GM23338 (cell line): ENCODE measurements around the gene DAAM1. TPM values are rescaled to one million over a fixed set of nuclear protein-coding genes. Genes with fewer than 3 reads are reported as not detected.

Experiments used
- ATAC-seq: fragments of 200-7000 bp; cut with Tn5 transposase; 3 replicates; pipeline ENCODE4 v1.9.1; 2020
- DNase-seq: peaks from one replicate; pipeline ENCODE4 v3.0.0-alpha.2; 2015; ENCODE audit warnings: low spot score
- H2AFZ ChIP-seq: fragments of 200-600 bp; sonication (generic); 2 replicates; pipeline ENCODE4 v1.8.0; 2016; ENCODE audit warnings: antibody characterized with exemption, mild to moderate bottlenecking, moderate library complexity
- H3F3A ChIP-seq: fragments of 200-600 bp; sonication (generic); replicated peaks from 2 replicates; pipeline ENCODE4 v1.8.0; 2017; ENCODE audit warnings: antibody characterized with exemption, mixed run types, low read depth
- H3K27ac ChIP-seq: fragments of 200-600 bp; sonication (generic); 2 replicates; pipeline ENCODE4 v1.6.1; 2016; ENCODE audit warnings: low read depth
- H3K27me3 ChIP-seq: fragments of 200-600 bp; sonication (generic); 2 replicates; pipeline ENCODE4 v1.8.0; 2016; ENCODE audit warnings: mild to moderate bottlenecking, mixed run types, moderate library complexity; ENCODE audit not compliant: insufficient read depth
- H3K36me3 ChIP-seq: fragments of 200-600 bp; sonication (generic); 2 replicates; pipeline ENCODE4 v1.8.0; 2016; ENCODE audit warnings: mild to moderate bottlenecking; ENCODE audit not compliant: insufficient read depth
- H3K4me1 ChIP-seq: fragments of 200-600 bp; sonication (generic); 2 replicates; pipeline ENCODE4 v1.8.0; 2016; ENCODE audit warnings: mild to moderate bottlenecking, moderate library complexity; ENCODE audit not compliant: insufficient read depth
- H3K4me2 ChIP-seq: fragments of 200-600 bp; sonication (generic); 2 replicates; pipeline ENCODE4 v1.7.1; 2017; ENCODE audit warnings: mixed run types
- H3K4me3 ChIP-seq: fragments of 200-600 bp; sonication (generic); 2 replicates; pipeline ENCODE4 v1.6.1; 2016; ENCODE audit warnings: mixed run types
- H3K79me2 ChIP-seq: fragments of 200-600 bp; sonication (generic); replicated peaks from 2 replicates; pipeline ENCODE4 v1.8.0; 2017; ENCODE audit warnings: mild to moderate bottlenecking; ENCODE audit not compliant: insufficient read depth
- H3K9me2 ChIP-seq: fragments of 200-600 bp; sonication (generic); 2 replicates; pipeline ENCODE4 v1.8.0; 2017; ENCODE audit not compliant: insufficient read depth
- H4K20me1 ChIP-seq: fragments of 200-600 bp; sonication (generic); replicated peaks from 2 replicates; pipeline ENCODE4 v1.8.0; 2017; ENCODE audit warnings: mild to moderate bottlenecking; ENCODE audit not compliant: insufficient read depth
- H3K27ac Mint-ChIP-seq: 2 replicates; pipeline ENCODE4 v1.8.0; 2020; ENCODE audit warnings: inconsistent platforms, mild to moderate bottlenecking, moderate library complexity, mixed read lengths
- H3K27me3 Mint-ChIP-seq: 3 replicates; pipeline ENCODE4 v1.8.0; 2022; ENCODE audit warnings: low read depth, mild to moderate bottlenecking, moderate library complexity, mixed read lengths, inconsistent platforms; ENCODE audit not compliant: insufficient read depth, poor library complexity
- H3K36me3 Mint-ChIP-seq: 3 replicates; pipeline ENCODE4 v1.8.0; 2021; ENCODE audit warnings: low read depth, mild to moderate bottlenecking, inconsistent platforms, moderate library complexity, mixed read lengths
- H3K4me1 Mint-ChIP-seq: 3 replicates; pipeline ENCODE4 v1.8.0; 2020; ENCODE audit warnings: mild to moderate bottlenecking, inconsistent platforms, mixed read lengths
- H3K4me3 Mint-ChIP-seq: 3 replicates; pipeline ENCODE4 v1.8.0; 2021; ENCODE audit warnings: moderate library complexity, mild to moderate bottlenecking, inconsistent platforms, mixed read lengths
- H3K9me3 Mint-ChIP-seq: 3 replicates; pipeline ENCODE4 v1.8.0; 2020; ENCODE audit warnings: moderate library complexity, mild to moderate bottlenecking, inconsistent platforms, mixed read lengths
- CREB1 ChIP-seq: fragments of 250-450 bp; sonication (Bioruptor Pico); IDR thresholded peaks from 2 replicates; pipeline ENCODE4 v1.5.0; 2020; ENCODE audit warnings: low read depth, mild to moderate bottlenecking, moderate library complexity
- CTCF ChIP-seq, 2 experiments: fragments of 200-600 bp in 1 of 2; sonication (generic) in 1 of 2; conservative IDR thresholded peaks; 2 replicates each; pipeline versions ENCODE4 v1.5.1 to v1.6.1; 2016 to 2017; ENCODE audit warnings: antibody characterized with exemption in 2 of 2, low read depth in 2 of 2, mild to moderate bottlenecking in 2 of 2, moderate library complexity in 1 of 2
- ETS1 ChIP-seq: IDR thresholded peaks from 2 replicates; pipeline ENCODE4 v1.6.1; 2016; ENCODE audit warnings: antibody characterized with exemption
- EZH2 ChIP-seq: fragments of 200-600 bp; sonication (generic); IDR thresholded peaks from one replicate; pipeline ENCODE4 v1.8.0; 2017; ENCODE audit warnings: antibody characterized with exemption, mild to moderate bottlenecking, low read depth; ENCODE audit not compliant: unreplicated experiment
- EZH2phosphoT487 ChIP-seq: fragments of 200-600 bp; sonication (generic); IDR thresholded peaks from one replicate; pipeline ENCODE4 v1.8.1; 2018; ENCODE audit warnings: antibody characterized with exemption; ENCODE audit not compliant: unreplicated experiment
- JUNB ChIP-seq: IDR thresholded peaks from one replicate; pipeline ENCODE4 v1.6.1; 2016; ENCODE audit warnings: antibody characterized with exemption; ENCODE audit not compliant: unreplicated experiment
- NANOG ChIP-seq: IDR thresholded peaks from 2 replicates; pipeline ENCODE4 v1.6.1; 2016; ENCODE audit warnings: antibody characterized with exemption, borderline replicate concordance
- POLR2AphosphoS5 ChIP-seq: IDR thresholded peaks from 2 replicates; pipeline ENCODE4 v1.6.1; 2016; ENCODE audit warnings: antibody characterized with exemption, low read depth
- STAT1 ChIP-seq: IDR thresholded peaks from one replicate; pipeline ENCODE4 v1.6.1; 2016; ENCODE audit warnings: antibody characterized with exemption; ENCODE audit not compliant: unreplicated experiment
- ZNF114 ChIP-seq: fragments of 250-450 bp; sonication (Bioruptor Pico); IDR thresholded peaks from 2 replicates; pipeline ENCODE4 v1.5.0; 2020; ENCODE audit warnings: mild to moderate bottlenecking, moderate library complexity
- ZNF331 ChIP-seq: fragments of 250-450 bp; sonication (Bioruptor Pico); IDR thresholded peaks from 2 replicates; pipeline ENCODE4 v1.5.0; 2020; ENCODE audit warnings: low read depth, mild to moderate bottlenecking, moderate library complexity
- ZNF462 ChIP-seq: fragments of 250-450 bp; sonication (Bioruptor Pico); IDR thresholded peaks from 2 replicates; pipeline ENCODE4 v1.5.0; 2020; ENCODE audit warnings: mild to moderate bottlenecking, moderate library complexity
- polyA plus RNA-seq: library from polyadenylated mRNA; unstranded; fragments of >200 nt; fragmentation: Nextera tagmentation; extraction: Ambion mirVana; gene quantifications from 2 replicates; pipeline ENCODE4 v1.2.1, GENCODE V29; 2016
- total RNA-seq: library from RNA; depleted of rRNA; stranded (reverse); fragments of >200 nt; shearing (Covaris generic); gene quantifications from 2 replicates; pipeline ENCODE4 v1.2.3, GENCODE V29; 2014
- TF ChIP-seq, protein P1 (sequence below): IDR thresholded peaks from one replicate; pipeline ENCODE4 v1.6.1; 2018; ENCODE audit warnings: antibody characterized with exemption; ENCODE audit not compliant: unreplicated experiment

Gene DAAM1
- total and polyA plus RNA-seq, 2 experiments from 2014 or later: 36.3 to 42.1 TPM

DNA sequence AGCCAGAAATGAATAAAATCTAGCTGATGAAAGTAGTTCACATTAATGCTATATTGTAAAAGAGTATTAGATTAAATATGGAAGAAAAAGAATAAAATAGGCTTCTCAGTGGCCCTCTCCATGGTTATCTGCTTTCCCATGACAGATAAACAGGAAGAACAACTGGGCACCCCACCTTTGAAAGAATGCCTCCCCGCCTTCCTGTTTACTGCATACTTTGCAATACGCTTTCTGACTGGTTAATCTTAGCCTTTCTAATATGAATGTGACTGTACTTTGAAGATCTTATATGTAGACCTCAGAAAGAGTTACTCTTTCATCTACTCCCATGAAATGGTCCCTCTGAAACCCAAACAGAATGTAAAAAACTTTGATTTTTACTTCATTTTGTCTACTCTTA lies 34.1 kb upstream of the DAAM1 start:
- H3K4me3 Mint-ChIP-seq: no peak overlapping the region
- no peak overlapping the region for H3K27ac ChIP-seq

More for the DNA sequence above, 34.1 kb upstream of the DAAM1 start:
- Histone ChIP-seq H3K9me2 (0 out of 2 replicates have a peak, but pooled peaks cover 12% of the 10 kb centered on the region), H4K20me1 (no peaks in the 10 kb centered on the region), H3K4me3 (no peak overlapping the region), H3K4me1 (peaks cover 8% of the 10 kb centered on the region), H3K27me3 (no peaks in the 10 kb centered on the region), H3F3A (no peaks in the 10 kb centered on the region), H3K4me2 (no peak overlapping the region), H3K36me3 (no peaks in the 10 kb centered on the region), H3K79me2 (no peaks in the 10 kb centered on the region), H2AFZ (no peak overlapping the region)
- TF ChIP-seq EZH2phosphoT487 (no peak), ZNF331 (CRISPR knock-in tag) (no peak), CTCF (conservative IDR thresholded peaks at IDR 0.05; ENCODE audit: low read depth in 2 of 2) (no peak), ETS1 (no peak), POLR2AphosphoS5 (no peak), ZNF114 (CRISPR knock-in tag) (no peak), CREB1 (CRISPR knock-in tag) (no peak), STAT1 (no peak), ZNF462 (CRISPR knock-in tag) (no peak), EZH2 (no peak), JUNB (no peak), NANOG (no peak)
- TF ChIP-seq, protein P1, sequence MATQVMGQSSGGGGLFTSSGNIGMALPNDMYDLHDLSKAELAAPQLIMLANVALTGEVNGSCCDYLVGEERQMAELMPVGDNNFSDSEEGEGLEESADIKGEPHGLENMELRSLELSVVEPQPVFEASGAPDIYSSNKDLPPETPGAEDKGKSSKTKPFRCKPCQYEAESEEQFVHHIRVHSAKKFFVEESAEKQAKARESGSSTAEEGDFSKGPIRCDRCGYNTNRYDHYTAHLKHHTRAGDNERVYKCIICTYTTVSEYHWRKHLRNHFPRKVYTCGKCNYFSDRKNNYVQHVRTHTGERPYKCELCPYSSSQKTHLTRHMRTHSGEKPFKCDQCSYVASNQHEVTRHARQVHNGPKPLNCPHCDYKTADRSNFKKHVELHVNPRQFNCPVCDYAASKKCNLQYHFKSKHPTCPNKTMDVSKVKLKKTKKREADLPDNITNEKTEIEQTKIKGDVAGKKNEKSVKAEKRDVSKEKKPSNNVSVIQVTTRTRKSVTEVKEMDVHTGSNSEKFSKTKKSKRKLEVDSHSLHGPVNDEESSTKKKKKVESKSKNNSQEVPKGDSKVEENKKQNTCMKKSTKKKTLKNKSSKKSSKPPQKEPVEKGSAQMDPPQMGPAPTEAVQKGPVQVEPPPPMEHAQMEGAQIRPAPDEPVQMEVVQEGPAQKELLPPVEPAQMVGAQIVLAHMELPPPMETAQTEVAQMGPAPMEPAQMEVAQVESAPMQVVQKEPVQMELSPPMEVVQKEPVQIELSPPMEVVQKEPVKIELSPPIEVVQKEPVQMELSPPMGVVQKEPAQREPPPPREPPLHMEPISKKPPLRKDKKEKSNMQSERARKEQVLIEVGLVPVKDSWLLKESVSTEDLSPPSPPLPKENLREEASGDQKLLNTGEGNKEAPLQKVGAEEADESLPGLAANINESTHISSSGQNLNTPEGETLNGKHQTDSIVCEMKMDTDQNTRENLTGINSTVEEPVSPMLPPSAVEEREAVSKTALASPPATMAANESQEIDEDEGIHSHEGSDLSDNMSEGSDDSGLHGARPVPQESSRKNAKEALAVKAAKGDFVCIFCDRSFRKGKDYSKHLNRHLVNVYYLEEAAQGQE: no peak
- Mint-ChIP-seq H3K27me3 (peaks cover 1% of the 10 kb centered on the region), H3K36me3 (no peaks in the 10 kb centered on the region), H3K4me1 (peaks cover 7% of the 10 kb centered on the region; the same call in 2 of the 3 replicates), H3K9me3 (peaks cover 3% of the 10 kb centered on the region; the same call in 1 of the 3 replicates), H3K27ac (no peak overlapping the region)
- ATAC-seq (no peak), DNase-seq (no peak)
